ENCODE results near the gene CSNK1A1. TPM values are rescaled to one million over a fixed set of nuclear protein-coding genes. Genes with fewer than 3 reads are reported as not detected.

CSNK1A1 gene
- total RNA-seq, 2 donors from 2014 or later = 198 to 214 TPM

GRCh38 chr5:149486726-149487635 is 64.3 kb downstream of the CSNK1A1 start:
- no peak for TF ChIP-seq CTCF (conservative IDR thresholded peaks at IDR 0.05)
- no peaks in the 10 kb centered on the region for H3K36me3 ChIP-seq (ENCODE audit: control insufficient read depth, insufficient read depth, low read length)
- H3K9me3 ChIP-seq (ENCODE audit: control insufficient read depth, low read length) = no peaks in the 10 kb centered on the region
- H3K4me3 Mint-ChIP-seq = no peak overlapping the region
- no peak overlapping the region for H3K9ac ChIP-seq (ENCODE audit: extremely low read depth, low read length, poor library complexity, severe bottlenecking)
- no peaks in the 10 kb centered on the region for H3K4me1 ChIP-seq (ENCODE audit: control insufficient read depth, insufficient read depth, low read length)
- no peaks in the 10 kb centered on the region for H3K4me1 Mint-ChIP-seq
- no peak overlapping the region for H3K27ac Mint-ChIP-seq
- H3K4me3 ChIP-seq (ENCODE audit: low read length) = no peak overlapping the region
- no peaks in the 10 kb centered on the region for H3K9me3 Mint-ChIP-seq
- H3K36me3 Mint-ChIP-seq (ENCODE audit: low read depth) = no peaks in the 10 kb centered on the region
- H3K27ac ChIP-seq (ENCODE audit: low read depth, low read length) = no peak overlapping the region
- WGBS, 2 experiments (ENCODE audit: insufficient coverage in 1 of 2, insufficient read length in 1 of 2) = 87 to 93% methylated on average over 4 to 5 of the region's 5 CpGs
- DNase-seq = no peak
- H3K27me3 Mint-ChIP-seq (ENCODE audit: insufficient read depth) = no peaks in the 10 kb centered on the region
- no peaks in the 10 kb centered on the region for H3K27me3 ChIP-seq (ENCODE audit: control insufficient read depth, insufficient read depth, low read length, poor library complexity, severe bottlenecking)

GRCh38 chr5:149485655-149486615 is 65.3 kb downstream of the CSNK1A1 start:
- Histone ChIP-seq H3K4me1 (ENCODE audit: control insufficient read depth, insufficient read depth, low read length) (no peaks in the 10 kb centered on the region), H3K27ac (ENCODE audit: low read depth, low read length) (no peak overlapping the region), H3K9me3 (ENCODE audit: control insufficient read depth, low read length) (no peaks in the 10 kb centered on the region), H3K36me3 (ENCODE audit: control insufficient read depth, insufficient read depth, low read length) (no peaks in the 10 kb centered on the region), H3K4me3 (ENCODE audit: low read length) (no peak overlapping the region), H3K9ac (ENCODE audit: extremely low read depth, low read length, poor library complexity, severe bottlenecking) (no peak overlapping the region), H3K27me3 (ENCODE audit: control insufficient read depth, insufficient read depth, low read length, poor library complexity, severe bottlenecking) (no peaks in the 10 kb centered on the region)
- WGBS, 2 experiments (ENCODE audit: insufficient coverage in 1 of 2, insufficient read length in 1 of 2) = 90 to 96% methylated on average over 2 of the region's 2 CpGs
- no peak for TF ChIP-seq CTCF (conservative IDR thresholded peaks at IDR 0.05)
- no peaks in the 10 kb centered on the region for H3K36me3 Mint-ChIP-seq (ENCODE audit: low read depth)
- no peaks in the 10 kb centered on the region for H3K27me3 Mint-ChIP-seq (ENCODE audit: insufficient read depth)
- no peak overlapping the region for H3K4me3 Mint-ChIP-seq
- DNase-seq = no peak
- no peak overlapping the region for H3K27ac Mint-ChIP-seq
- no peaks in the 10 kb centered on the region for H3K9me3 Mint-ChIP-seq
- H3K4me1 Mint-ChIP-seq = no peaks in the 10 kb centered on the region

GRCh38 chr5:149481485-149481884 is 69.8 kb downstream of the CSNK1A1 start:
- H3K27me3 Mint-ChIP-seq (ENCODE audit: insufficient read depth) = no peaks in the 10 kb centered on the region
- no peak for TF ChIP-seq CTCF (conservative IDR thresholded peaks at IDR 0.05)
- 87 to 88% methylated on average over 4 of the region's 4 CpGs for WGBS, 2 experiments (ENCODE audit: insufficient coverage in 1 of 2, insufficient read length in 1 of 2)
- no peak overlapping the region for H3K4me3 ChIP-seq (ENCODE audit: low read length)
- no peak overlapping the region for H3K4me3 Mint-ChIP-seq
- H3K36me3 Mint-ChIP-seq (ENCODE audit: low read depth) = no peaks in the 10 kb centered on the region
- DNase-seq = no peak
- no peaks in the 10 kb centered on the region for H3K36me3 ChIP-seq (ENCODE audit: control insufficient read depth, insufficient read depth, low read length)
- H3K9ac ChIP-seq (ENCODE audit: extremely low read depth, low read length, poor library complexity, severe bottlenecking) = no peak overlapping the region
- H3K9me3 ChIP-seq (ENCODE audit: control insufficient read depth, low read length) = no peaks in the 10 kb centered on the region
- no peak overlapping the region for H3K27ac ChIP-seq (ENCODE audit: low read depth, low read length)
- no peaks in the 10 kb centered on the region for H3K27me3 ChIP-seq (ENCODE audit: control insufficient read depth, insufficient read depth, low read length, poor library complexity, severe bottlenecking)
- no peaks in the 10 kb centered on the region for H3K4me1 Mint-ChIP-seq
- H3K4me1 ChIP-seq (ENCODE audit: control insufficient read depth, insufficient read depth, low read length) = no peaks in the 10 kb centered on the region
- H3K9me3 Mint-ChIP-seq = no peaks in the 10 kb centered on the region
- no peak overlapping the region for H3K27ac Mint-ChIP-seq
